ENCODE results near the gene FAM180A.

The FAM180A gene

GRCh38 chr7:135733603-135734342, 14.8 kb downstream of the FAM180A start:
- H3K79me2 ChIP-seq (ENCODE audit: insufficient read depth, low read length) = no peaks in the 10 kb centered on the region

DNA sequence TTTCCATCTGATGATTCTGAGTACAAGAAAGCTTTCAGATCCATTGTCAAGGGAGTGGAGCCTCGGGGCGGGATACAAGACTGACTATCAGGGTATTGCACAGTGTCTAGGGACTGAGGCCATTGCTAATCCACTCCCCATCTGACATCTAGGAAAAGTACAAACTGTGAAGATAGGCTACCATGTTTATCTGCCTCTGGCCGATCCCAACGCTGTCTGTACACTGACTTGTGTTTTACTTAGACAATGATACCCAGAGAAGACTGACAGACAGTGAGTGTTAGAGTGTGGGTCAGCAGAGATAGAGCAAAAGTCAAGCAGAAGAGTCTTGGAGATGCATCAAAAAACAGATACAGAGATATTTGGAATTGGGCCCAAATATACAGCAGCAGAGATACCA, 17.5 kb downstream of the FAM180A start:
- Histone ChIP-seq H3K27ac (ENCODE audit: low read depth, low read length) (no peak overlapping the region), H3K4me3 (ENCODE audit: insufficient read depth, low read length, poor library complexity, severe bottlenecking) (no peak overlapping the region), H3K79me2 (ENCODE audit: insufficient read depth, low read length) (no peaks in the 10 kb centered on the region), H3K9ac (ENCODE audit: low read length) (no peak overlapping the region), H3F3A (ENCODE audit: insufficient read depth) (no peaks in the 10 kb centered on the region), H3K36me3 (ENCODE audit: low read length) (no peaks in the 10 kb centered on the region), H3K4me2 (ENCODE audit: low read depth, low read length, poor library complexity, severe bottlenecking) (no peak overlapping the region), H4K20me1 (ENCODE audit: low read depth, low read length) (no peaks in the 10 kb centered on the region), H3K27me3 (ENCODE audit: low read length) (no peaks in the 10 kb centered on the region), H3K9me2 (replicated peaks; ENCODE audit: insufficient read depth, low read length) (no peaks in the 10 kb centered on the region), H3K9me3 (ENCODE audit: insufficient read depth, low read length) (no peaks in the 10 kb centered on the region), H2AFZ (ENCODE audit: low read depth, low read length, severe bottlenecking) (no peak overlapping the region)
- TF ChIP-seq EZH2phosphoT487 (conservative IDR thresholded peaks at IDR 0.05; ENCODE audit: low read length) = no peak
- no peak for TF ChIP-seq CTCF (IDR thresholded peaks at IDR 0.05; ENCODE audit: insufficient read depth, low read length, poor library complexity, severe bottlenecking)

More at GRCh38 chr7:135733603-135734342, 14.8 kb downstream of the FAM180A start:
- Histone ChIP-seq H2AFZ (ENCODE audit: low read depth, low read length, severe bottlenecking) (no peak overlapping the region), H3K9me3 (ENCODE audit: insufficient read depth, low read length) (no peaks in the 10 kb centered on the region), H3K36me3 (ENCODE audit: low read length) (no peaks in the 10 kb centered on the region), H3F3A (ENCODE audit: insufficient read depth) (no peaks in the 10 kb centered on the region), H3K4me2 (ENCODE audit: low read depth, low read length, poor library complexity, severe bottlenecking) (no peak overlapping the region), H3K27ac (ENCODE audit: low read depth, low read length) (no peak overlapping the region), H3K9ac (ENCODE audit: low read length) (no peak overlapping the region), H4K20me1 (ENCODE audit: low read depth, low read length) (no peaks in the 10 kb centered on the region), H3K27me3 (ENCODE audit: low read length) (no peaks in the 10 kb centered on the region), H3K4me3 (ENCODE audit: insufficient read depth, low read length, poor library complexity, severe bottlenecking) (no peak overlapping the region), H3K9me2 (replicated peaks; ENCODE audit: insufficient read depth, low read length) (no peaks in the 10 kb centered on the region)
- TF ChIP-seq CTCF (IDR thresholded peaks at IDR 0.05; ENCODE audit: insufficient read depth, low read length, poor library complexity, severe bottlenecking) (no peak), EZH2phosphoT487 (conservative IDR thresholded peaks at IDR 0.05; ENCODE audit: low read length) (no peak)

GRCh38 chr7:135729230-135729629, 19.4 kb downstream of the FAM180A start:
- Histone ChIP-seq H3K36me3 (ENCODE audit: low read length) (no peaks in the 10 kb centered on the region), H3K4me2 (ENCODE audit: low read depth, low read length, poor library complexity, severe bottlenecking) (no peak overlapping the region), H3K79me2 (ENCODE audit: insufficient read depth, low read length) (no peaks in the 10 kb centered on the region), H3K9me2 (replicated peaks; ENCODE audit: insufficient read depth, low read length) (no peaks in the 10 kb centered on the region), H3K4me3 (ENCODE audit: insufficient read depth, low read length, poor library complexity, severe bottlenecking) (no peak overlapping the region), H2AFZ (ENCODE audit: low read depth, low read length, severe bottlenecking) (no peak overlapping the region), H3K27me3 (ENCODE audit: low read length) (no peaks in the 10 kb centered on the region), H4K20me1 (ENCODE audit: low read depth, low read length) (no peaks in the 10 kb centered on the region), H3F3A (ENCODE audit: insufficient read depth) (no peaks in the 10 kb centered on the region), H3K9ac (ENCODE audit: low read length) (no peak overlapping the region), H3K9me3 (ENCODE audit: insufficient read depth, low read length) (no peaks in the 10 kb centered on the region), H3K27ac (ENCODE audit: low read depth, low read length) (no peak overlapping the region)
- TF ChIP-seq EZH2phosphoT487 (conservative IDR thresholded peaks at IDR 0.05; ENCODE audit: low read length) (no peak), CTCF (IDR thresholded peaks at IDR 0.05; ENCODE audit: insufficient read depth, low read length, poor library complexity, severe bottlenecking) (no peak)
